ENCODE measurements around the gene JUP. TPM values are rescaled to one million over a fixed set of nuclear protein-coding genes. Genes with fewer than 3 reads are reported as not detected.

The JUP gene
- total RNA-seq, 1 donor from 2014 or later = 28.5 TPM

DNA sequence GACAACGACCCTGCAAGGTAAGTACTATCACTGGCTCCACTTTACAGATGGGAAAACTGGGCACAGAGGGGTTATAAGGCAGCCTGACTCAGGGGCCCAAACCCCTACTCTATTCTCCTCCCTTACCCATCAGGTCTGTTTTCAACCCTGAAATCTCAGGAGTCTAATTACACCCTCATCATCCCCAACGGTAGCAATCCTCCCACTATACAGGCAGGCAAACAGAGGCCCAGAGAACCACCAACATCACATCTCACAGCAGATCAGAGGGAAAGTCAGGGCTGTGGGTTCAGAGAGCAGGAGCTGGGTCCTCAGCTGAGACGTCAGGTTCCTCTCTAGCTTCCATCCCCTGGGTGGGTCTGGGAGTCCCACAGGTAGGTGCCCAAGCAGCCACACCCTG is 16.5 kb downstream of the JUP start:
- H3K9ac ChIP-seq = no peak overlapping the region
- no peaks in the 10 kb centered on the region for H3K9me3 ChIP-seq (ENCODE audit: low read depth)
- peaks cover 40% of the 10 kb centered on the region for H4K20me1 ChIP-seq (ENCODE audit: low read depth)
- peaks cover 31% of the 10 kb centered on the region for H3K79me2 ChIP-seq (ENCODE audit: low read depth)
- Mint-ChIP-seq H3K9me3 (no peaks in the 10 kb centered on the region), H3K36me3 (peaks cover 16% of the 10 kb centered on the region), H3K4me1 (peaks cover 20% of the 10 kb centered on the region), H3K4me3 (no peak overlapping the region), H3K27me3 (ENCODE audit: insufficient read depth, low read depth) (peaks cover 4% of the 10 kb centered on the region), H3K27ac (peak overlapping the region; percentile 84)
- no peaks in the 10 kb centered on the region for H3K27me3 ChIP-seq
- TF ChIP-seq EZH2 (IDR thresholded peaks at IDR 0.05) (no peak), EZH2phosphoT487 (IDR thresholded peaks at IDR 0.05) (no peak)
- TF ChIP-seq, protein P1, sequence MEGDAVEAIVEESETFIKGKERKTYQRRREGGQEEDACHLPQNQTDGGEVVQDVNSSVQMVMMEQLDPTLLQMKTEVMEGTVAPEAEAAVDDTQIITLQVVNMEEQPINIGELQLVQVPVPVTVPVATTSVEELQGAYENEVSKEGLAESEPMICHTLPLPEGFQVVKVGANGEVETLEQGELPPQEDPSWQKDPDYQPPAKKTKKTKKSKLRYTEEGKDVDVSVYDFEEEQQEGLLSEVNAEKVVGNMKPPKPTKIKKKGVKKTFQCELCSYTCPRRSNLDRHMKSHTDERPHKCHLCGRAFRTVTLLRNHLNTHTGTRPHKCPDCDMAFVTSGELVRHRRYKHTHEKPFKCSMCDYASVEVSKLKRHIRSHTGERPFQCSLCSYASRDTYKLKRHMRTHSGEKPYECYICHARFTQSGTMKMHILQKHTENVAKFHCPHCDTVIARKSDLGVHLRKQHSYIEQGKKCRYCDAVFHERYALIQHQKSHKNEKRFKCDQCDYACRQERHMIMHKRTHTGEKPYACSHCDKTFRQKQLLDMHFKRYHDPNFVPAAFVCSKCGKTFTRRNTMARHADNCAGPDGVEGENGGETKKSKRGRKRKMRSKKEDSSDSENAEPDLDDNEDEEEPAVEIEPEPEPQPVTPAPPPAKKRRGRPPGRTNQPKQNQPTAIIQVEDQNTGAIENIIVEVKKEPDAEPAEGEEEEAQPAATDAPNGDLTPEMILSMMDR (IDR thresholded peaks at IDR 0.05) = no peak
- H3K4me2 ChIP-seq = no peak overlapping the region
- H3F3A ChIP-seq (ENCODE audit: low read depth) = peaks cover 7% of the 10 kb centered on the region
- peaks cover 7% of the 10 kb centered on the region for H3K36me3 ChIP-seq
- H3K4me3 ChIP-seq = no peak overlapping the region
- no peak overlapping the region for H2AFZ ChIP-seq (replicated peaks)
- no peak overlapping the region for H3K27ac ChIP-seq
- DNase-seq (ENCODE audit: low spot score) = no peak
- peaks cover 16% of the 10 kb centered on the region for H3K4me1 ChIP-seq

DNA sequence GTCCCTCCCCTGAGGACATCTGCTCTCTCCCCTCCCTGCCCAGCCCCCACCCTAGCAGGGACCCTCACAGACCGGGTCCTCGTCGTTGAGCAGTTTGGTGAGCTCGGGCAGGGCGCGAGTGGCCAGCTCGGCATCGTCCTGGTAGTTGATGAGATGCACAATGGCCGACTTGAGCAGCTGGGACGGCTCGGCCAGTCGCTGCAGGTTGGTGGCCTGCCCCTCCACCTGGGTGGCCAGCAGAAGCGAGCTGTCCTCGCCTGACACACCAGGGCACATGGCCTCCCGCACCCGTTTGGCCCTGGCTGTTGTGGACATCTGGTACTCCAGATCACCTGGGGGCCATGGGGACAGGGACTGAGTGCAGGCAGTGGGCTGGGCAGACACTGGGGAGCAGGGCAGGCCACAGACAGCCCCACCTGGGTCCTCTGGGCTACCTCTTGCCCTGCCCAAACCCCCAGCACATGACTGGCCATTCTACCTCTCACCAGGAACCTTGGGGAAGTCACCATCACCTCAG is 17.1 kb downstream of the JUP start:
- H3K9me3 Mint-ChIP-seq = no peaks in the 10 kb centered on the region
- H4K20me1 ChIP-seq (ENCODE audit: low read depth) = peaks cover 34% of the 10 kb centered on the region
- no peak overlapping the region for H3K27ac ChIP-seq
- peaks cover 4% of the 10 kb centered on the region for H3K27me3 Mint-ChIP-seq (ENCODE audit: insufficient read depth, low read depth)
- peaks cover 2% of the 10 kb centered on the region for H3F3A ChIP-seq (ENCODE audit: low read depth)
- no peak overlapping the region for H3K4me2 ChIP-seq
- peaks cover 26% of the 10 kb centered on the region for H3K79me2 ChIP-seq (ENCODE audit: low read depth)
- TF ChIP-seq EZH2 (IDR thresholded peaks at IDR 0.05) (no peak), EZH2phosphoT487 (IDR thresholded peaks at IDR 0.05) (no peak)
- TF ChIP-seq, protein P1 (IDR thresholded peaks at IDR 0.05) = no peak
- peaks cover 18% of the 10 kb centered on the region for H3K36me3 Mint-ChIP-seq
- peaks cover 18% of the 10 kb centered on the region for H3K4me1 Mint-ChIP-seq
- no peak for DNase-seq (ENCODE audit: low spot score)
- H3K9ac ChIP-seq = no peak overlapping the region
- peaks cover 15% of the 10 kb centered on the region for H3K4me1 ChIP-seq
- no peak overlapping the region for H3K27ac Mint-ChIP-seq
- H3K36me3 ChIP-seq = peaks cover 7% of the 10 kb centered on the region
- no peak overlapping the region for H3K4me3 Mint-ChIP-seq
- no peaks in the 10 kb centered on the region for H3K27me3 ChIP-seq
- H2AFZ ChIP-seq (replicated peaks) = no peak overlapping the region
- no peaks in the 10 kb centered on the region for H3K9me3 ChIP-seq (ENCODE audit: low read depth)
- no peak overlapping the region for H3K4me3 ChIP-seq

DNA sequence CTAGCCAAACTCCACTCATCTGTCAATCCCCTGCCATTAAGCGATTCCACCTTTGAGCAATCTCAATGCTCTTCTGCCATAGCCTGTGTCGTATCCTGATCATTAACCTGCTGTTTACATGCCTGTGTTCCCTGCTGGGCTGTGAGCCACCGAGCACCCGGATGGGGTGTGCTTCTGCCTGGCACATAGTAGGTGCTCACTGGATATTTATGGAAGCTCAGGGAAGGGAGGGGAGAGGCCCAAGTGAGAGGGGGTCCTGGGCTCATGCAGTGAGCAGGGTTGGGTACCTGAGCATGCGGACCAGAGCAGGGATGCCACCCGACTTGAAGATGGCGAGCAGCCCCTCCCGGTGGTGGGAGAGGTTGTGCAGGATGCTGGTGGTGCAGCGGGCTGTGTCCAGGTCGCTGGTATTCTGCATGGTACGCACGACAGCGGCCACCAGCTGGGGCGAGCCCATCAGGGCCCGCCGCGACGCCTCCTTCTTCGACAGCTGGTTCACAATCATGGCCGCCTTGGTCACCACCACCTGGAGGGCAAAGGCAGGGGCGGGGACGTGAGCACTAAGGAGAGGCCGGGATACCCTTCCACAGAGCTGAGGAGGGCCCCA is 17.7 kb downstream of the JUP start:
- Histone ChIP-seq H3K79me2 (ENCODE audit: low read depth) (peaks cover 19% of the 10 kb centered on the region), H2AFZ (replicated peaks) (no peak overlapping the region), H3K27me3 (no peaks in the 10 kb centered on the region), H3K9ac (no peak overlapping the region), H3K36me3 (peaks cover 7% of the 10 kb centered on the region), H3K27ac (no peak overlapping the region), H4K20me1 (ENCODE audit: low read depth) (peaks cover 28% of the 10 kb centered on the region), H3K4me1 (peaks cover 8% of the 10 kb centered on the region), H3K4me3 (no peak overlapping the region), H3K4me2 (no peak overlapping the region), H3K9me3 (ENCODE audit: low read depth) (no peaks in the 10 kb centered on the region), H3F3A (ENCODE audit: low read depth) (no peaks in the 10 kb centered on the region)
- H3K27me3 Mint-ChIP-seq (ENCODE audit: insufficient read depth, low read depth) = peaks cover 4% of the 10 kb centered on the region
- peaks cover 22% of the 10 kb centered on the region for H3K36me3 Mint-ChIP-seq
- TF ChIP-seq EZH2 (IDR thresholded peaks at IDR 0.05) = no peak
- TF ChIP-seq EZH2phosphoT487 (IDR thresholded peaks at IDR 0.05) = no peak
- TF ChIP-seq, protein P1 (IDR thresholded peaks at IDR 0.05) = no peak
- H3K4me3 Mint-ChIP-seq = no peak overlapping the region
- no peak overlapping the region for H3K27ac Mint-ChIP-seq
- no peaks in the 10 kb centered on the region for H3K9me3 Mint-ChIP-seq
- peaks cover 13% of the 10 kb centered on the region for H3K4me1 Mint-ChIP-seq
- DNase-seq (ENCODE audit: low spot score) = no peak
